Glutamatergic neuron (in vitro differentiated cells): ENCODE measurements around the gene MYB. TPM values are rescaled to one million over a fixed set of nuclear protein-coding genes. Genes with fewer than 3 reads are reported as not detected.

ENCODE experiments used
- DNase-seq: peaks from one replicate; pipeline ENCODE4 v3.0.0; 2022
- H3K27ac Mint-ChIP-seq: one replicate; pipeline ENCODE4 v1.8.0; 2020; ENCODE audit warnings: mild to moderate bottlenecking, mixed read lengths, inconsistent platforms; ENCODE audit not compliant: unreplicated experiment
- H3K27me3 Mint-ChIP-seq: one replicate; pipeline ENCODE4 v1.8.0; 2020; ENCODE audit warnings: mild to moderate bottlenecking, moderate library complexity, mixed read lengths, inconsistent platforms; ENCODE audit not compliant: unreplicated experiment
- H3K36me3 Mint-ChIP-seq: one replicate; pipeline ENCODE4 v1.8.0; 2020; ENCODE audit warnings: mild to moderate bottlenecking, mixed read lengths, inconsistent platforms; ENCODE audit not compliant: unreplicated experiment
- H3K4me1 Mint-ChIP-seq: one replicate; pipeline ENCODE4 v1.8.0; 2020; ENCODE audit warnings: mild to moderate bottlenecking, low read depth, mixed read lengths, inconsistent platforms; ENCODE audit not compliant: unreplicated experiment
- H3K4me3 Mint-ChIP-seq: one replicate; pipeline ENCODE4 v1.8.0; 2020; ENCODE audit warnings: mild to moderate bottlenecking, mixed read lengths, inconsistent platforms; ENCODE audit not compliant: unreplicated experiment
- H3K9me3 Mint-ChIP-seq: one replicate; pipeline ENCODE4 v1.8.0; 2020; ENCODE audit warnings: mild to moderate bottlenecking, moderate library complexity, mixed read lengths, inconsistent platforms; ENCODE audit not compliant: unreplicated experiment
- total RNA-seq: library from RNA; stranded (reverse); fragmentation: NEBNext Ultra II Directional; extraction: Animal tissue kit (Norgen Biotek cat#: 25700); gene quantifications from one replicate; pipeline ENCODE4 v1.2.1, GENCODE V29; 2021; ENCODE audit not compliant: unreplicated experiment
- TF ChIP-seq, protein P1 (sequence below): fragments of 200-600 bp; sonication (generic); IDR thresholded peaks from one replicate; pipeline ENCODE4 v1.5.0; 2021; ENCODE audit not compliant: partially characterized antibody, unreplicated experiment

The MYB gene
- total RNA-seq, 1 donor from 2014 or later, result 0.56 TPM

DNA sequence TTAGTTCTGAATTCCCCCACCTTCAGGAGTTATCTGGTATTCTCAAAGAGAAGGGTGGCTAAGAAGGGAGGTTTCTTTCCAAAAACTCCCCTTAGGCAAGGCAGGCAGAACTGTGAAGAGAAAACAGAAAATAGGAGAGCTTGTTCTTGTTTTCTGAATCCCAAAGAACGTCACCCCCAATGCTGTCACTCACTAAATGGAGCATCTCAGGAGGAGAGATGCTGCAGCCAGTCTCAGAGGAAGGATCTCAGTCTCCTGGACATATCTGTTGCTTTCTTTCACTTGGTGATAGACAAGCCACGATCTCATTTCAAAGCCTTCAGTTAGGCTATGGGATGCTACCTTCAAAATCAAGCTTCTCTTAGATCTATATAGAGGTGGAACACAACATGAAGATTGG lies 16.1 kb upstream of the MYB start:
- Mint-ChIP-seq H3K9me3 (no peaks in the 10 kb centered on the region), H3K27ac (no peak overlapping the region), H3K4me3 (no peak overlapping the region), H3K36me3 (no peaks in the 10 kb centered on the region), H3K4me1 (no peaks in the 10 kb centered on the region), H3K27me3 (peaks cover 2% of the 10 kb centered on the region)
- TF ChIP-seq, protein P1, sequence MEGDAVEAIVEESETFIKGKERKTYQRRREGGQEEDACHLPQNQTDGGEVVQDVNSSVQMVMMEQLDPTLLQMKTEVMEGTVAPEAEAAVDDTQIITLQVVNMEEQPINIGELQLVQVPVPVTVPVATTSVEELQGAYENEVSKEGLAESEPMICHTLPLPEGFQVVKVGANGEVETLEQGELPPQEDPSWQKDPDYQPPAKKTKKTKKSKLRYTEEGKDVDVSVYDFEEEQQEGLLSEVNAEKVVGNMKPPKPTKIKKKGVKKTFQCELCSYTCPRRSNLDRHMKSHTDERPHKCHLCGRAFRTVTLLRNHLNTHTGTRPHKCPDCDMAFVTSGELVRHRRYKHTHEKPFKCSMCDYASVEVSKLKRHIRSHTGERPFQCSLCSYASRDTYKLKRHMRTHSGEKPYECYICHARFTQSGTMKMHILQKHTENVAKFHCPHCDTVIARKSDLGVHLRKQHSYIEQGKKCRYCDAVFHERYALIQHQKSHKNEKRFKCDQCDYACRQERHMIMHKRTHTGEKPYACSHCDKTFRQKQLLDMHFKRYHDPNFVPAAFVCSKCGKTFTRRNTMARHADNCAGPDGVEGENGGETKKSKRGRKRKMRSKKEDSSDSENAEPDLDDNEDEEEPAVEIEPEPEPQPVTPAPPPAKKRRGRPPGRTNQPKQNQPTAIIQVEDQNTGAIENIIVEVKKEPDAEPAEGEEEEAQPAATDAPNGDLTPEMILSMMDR, result no peak
- no peak for DNase-seq

GRCh38 chr6:135166515-135166914 lies 14.6 kb upstream of the MYB start:
- no peak overlapping the region for H3K4me3 Mint-ChIP-seq
- no peaks in the 10 kb centered on the region for H3K9me3 Mint-ChIP-seq
- no peaks in the 10 kb centered on the region for H3K36me3 Mint-ChIP-seq
- no peak for DNase-seq
- H3K27me3 Mint-ChIP-seq, result peaks cover 2% of the 10 kb centered on the region
- H3K4me1 Mint-ChIP-seq, result no peaks in the 10 kb centered on the region
- TF ChIP-seq, protein P1, result no peak
- H3K27ac Mint-ChIP-seq, result no peak overlapping the region

- Mint-ChIP-seq H3K27me3 (peaks cover 2% of the 10 kb centered on the region), H3K27ac (no peak overlapping the region), H3K9me3 (no peaks in the 10 kb centered on the region), H3K4me1 (no peaks in the 10 kb centered on the region), H3K4me3 (no peak overlapping the region), H3K36me3 (no peaks in the 10 kb centered on the region)
- DNase-seq, result no peak
- TF ChIP-seq, protein P1, result no peak
Observed at GRCh38 chr6:135167617-135168016, 13.5 kb upstream of the MYB start.

GRCh38 chr6:135168766-135169165 lies 12.3 kb upstream of the MYB start:
- H3K27me3 Mint-ChIP-seq, result peaks cover 2% of the 10 kb centered on the region
- H3K9me3 Mint-ChIP-seq, result no peaks in the 10 kb centered on the region
- no peaks in the 10 kb centered on the region for H3K36me3 Mint-ChIP-seq
- no peak overlapping the region for H3K4me3 Mint-ChIP-seq
- H3K27ac Mint-ChIP-seq, result no peak overlapping the region
- no peaks in the 10 kb centered on the region for H3K4me1 Mint-ChIP-seq
- DNase-seq, result no peak
- TF ChIP-seq, protein P1, result no peak

- H3K4me3 Mint-ChIP-seq, result no peak overlapping the region
- DNase-seq, result no peak
- peaks cover 2% of the 10 kb centered on the region for H3K27me3 Mint-ChIP-seq
- no peaks in the 10 kb centered on the region for H3K36me3 Mint-ChIP-seq
- H3K4me1 Mint-ChIP-seq, result no peaks in the 10 kb centered on the region
- H3K9me3 Mint-ChIP-seq, result no peaks in the 10 kb centered on the region
- TF ChIP-seq, protein P1, result no peak
- no peak overlapping the region for H3K27ac Mint-ChIP-seq
Observed at GRCh38 chr6:135170238-135170637, 10.9 kb upstream of the MYB start.
